Measurements from ENCODE around the gene ATF2. TPM values are rescaled to one million over a fixed set of nuclear protein-coding genes. Genes with fewer than 3 reads are reported as not detected.

ATF2 gene
- polyA plus RNA-seq, 3 donors = 17.4 to 24.0 (median 22.1) TPM

DNA sequence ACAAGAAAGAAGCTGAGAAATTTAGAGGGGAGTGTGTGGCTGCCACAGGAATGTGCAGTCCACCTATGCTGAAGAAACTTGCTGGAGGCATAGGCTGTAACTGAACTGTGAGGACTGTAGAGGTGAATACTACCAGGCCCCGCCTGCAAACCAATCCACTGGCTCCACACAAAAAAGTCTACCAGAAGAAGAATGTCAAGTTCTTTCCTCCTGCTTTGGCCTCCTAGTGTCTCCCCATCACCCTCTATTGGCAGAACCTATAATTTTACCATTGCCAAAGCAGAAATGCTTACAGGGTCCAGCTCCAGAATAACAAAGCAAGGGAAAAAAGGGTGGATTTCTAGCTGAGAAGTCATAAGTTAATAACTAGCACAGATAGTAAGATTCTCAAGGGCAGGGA, 19.4 kb upstream of the ATF2 start:
- no peak overlapping the region for H3K4me3 Mint-ChIP-seq
- Histone ChIP-seq H3K4me1 (ENCODE audit: control insufficient read depth in 1 of 2, insufficient read depth in 2 of 2, low read length in 2 of 2) (no peaks in the 10 kb centered on the region), H3K9ac (ENCODE audit: insufficient read depth, low read length, poor library complexity, severe bottlenecking) (no peak overlapping the region), H3K4me3 (replicated peaks in 1 of 3; ENCODE audit: low read depth in 2 of 3, low read length in 3 of 3) (no peak overlapping the region), H3K36me3 (replicated peaks in 1 of 2; ENCODE audit: control insufficient read depth in 1 of 2, insufficient read depth in 2 of 2, low read length in 2 of 2) (no peaks in the 10 kb centered on the region), H3K27ac (ENCODE audit: low read depth in 1 of 2, low read length in 2 of 2) (no peak overlapping the region), H4K20me1 (ENCODE audit: insufficient read depth, low read length) (no peaks in the 10 kb centered on the region), H3K9me3 (replicated peaks in 1 of 2; ENCODE audit: control insufficient read depth in 1 of 2, insufficient read depth in 1 of 2, low read length in 2 of 2) (no peaks in the 10 kb centered on the region), H2AFZ (ENCODE audit: insufficient read depth, low read depth, low read length, poor library complexity, severe bottlenecking) (no peak overlapping the region), H3K27me3 (ENCODE audit: control insufficient read depth in 2 of 2, insufficient read depth in 2 of 2, low read length in 2 of 2) (no peaks in the 10 kb centered on the region), H3K79me2 (ENCODE audit: insufficient read depth, low read length) (no peaks in the 10 kb centered on the region), H3K4me2 (replicated peaks; ENCODE audit: extremely low read depth, low read length, poor library complexity, severe bottlenecking) (no peak overlapping the region)
- peaks cover 0 to 4% (median 4%) of the 10 kb centered on the region in 3 donors for H3K27me3 Mint-ChIP-seq (ENCODE audit: low read depth in 3 of 3)
- H3K4me1 Mint-ChIP-seq = peaks cover 4% of the 10 kb centered on the region
- DNase-seq = no peak
- no CpG with 5 or more reads among the region's 1 CpG for WGBS (ENCODE audit: insufficient coverage)
- TF ChIP-seq, protein P1, sequence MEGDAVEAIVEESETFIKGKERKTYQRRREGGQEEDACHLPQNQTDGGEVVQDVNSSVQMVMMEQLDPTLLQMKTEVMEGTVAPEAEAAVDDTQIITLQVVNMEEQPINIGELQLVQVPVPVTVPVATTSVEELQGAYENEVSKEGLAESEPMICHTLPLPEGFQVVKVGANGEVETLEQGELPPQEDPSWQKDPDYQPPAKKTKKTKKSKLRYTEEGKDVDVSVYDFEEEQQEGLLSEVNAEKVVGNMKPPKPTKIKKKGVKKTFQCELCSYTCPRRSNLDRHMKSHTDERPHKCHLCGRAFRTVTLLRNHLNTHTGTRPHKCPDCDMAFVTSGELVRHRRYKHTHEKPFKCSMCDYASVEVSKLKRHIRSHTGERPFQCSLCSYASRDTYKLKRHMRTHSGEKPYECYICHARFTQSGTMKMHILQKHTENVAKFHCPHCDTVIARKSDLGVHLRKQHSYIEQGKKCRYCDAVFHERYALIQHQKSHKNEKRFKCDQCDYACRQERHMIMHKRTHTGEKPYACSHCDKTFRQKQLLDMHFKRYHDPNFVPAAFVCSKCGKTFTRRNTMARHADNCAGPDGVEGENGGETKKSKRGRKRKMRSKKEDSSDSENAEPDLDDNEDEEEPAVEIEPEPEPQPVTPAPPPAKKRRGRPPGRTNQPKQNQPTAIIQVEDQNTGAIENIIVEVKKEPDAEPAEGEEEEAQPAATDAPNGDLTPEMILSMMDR (IDR thresholded peaks at IDR 0.05) = no peak
- H3K27ac Mint-ChIP-seq = no peak overlapping the region
- intact Hi-C loops (cut with micrococcal nuclease) = no loop called here
- peaks cover 0 to 8% (median 4%) of the 10 kb centered on the region in 7 donors for H3K9me3 Mint-ChIP-seq
- no peaks in the 10 kb centered on the region for H3K36me3 Mint-ChIP-seq

DNA sequence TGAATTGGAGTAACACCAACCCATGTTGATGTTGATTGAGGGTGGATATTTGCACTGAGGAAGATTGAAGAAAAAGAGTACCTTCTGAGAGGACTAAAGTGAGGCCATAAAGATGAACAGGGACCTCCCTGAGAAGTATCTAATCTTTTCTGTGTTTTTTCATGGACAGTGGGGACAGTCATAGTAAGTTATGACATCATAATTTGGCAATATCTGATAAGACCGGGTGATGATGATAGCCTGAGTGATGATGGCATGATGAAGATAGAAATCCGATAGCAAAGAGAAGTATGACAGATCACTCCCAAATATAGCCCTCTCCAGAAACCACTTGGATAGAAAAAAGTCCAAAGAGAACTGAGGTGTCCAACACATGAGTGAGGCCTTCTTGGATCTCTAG, 15.7 kb upstream of the ATF2 start:
- Histone ChIP-seq H3K4me3 (replicated peaks in 1 of 3; ENCODE audit: low read depth in 2 of 3, low read length in 3 of 3) (no peak overlapping the region), H3K4me1 (ENCODE audit: control insufficient read depth in 1 of 2, insufficient read depth in 2 of 2, low read length in 2 of 2) (peaks cover 12 to 17% of the 10 kb centered on the region in 2 donors), H3K9me3 (replicated peaks in 1 of 2; ENCODE audit: control insufficient read depth in 1 of 2, insufficient read depth in 1 of 2, low read length in 2 of 2) (no peaks in the 10 kb centered on the region), H3K27ac (ENCODE audit: low read depth in 1 of 2, low read length in 2 of 2) (no peak overlapping the region), H2AFZ (ENCODE audit: insufficient read depth, low read depth, low read length, poor library complexity, severe bottlenecking) (no peak overlapping the region), H3K79me2 (ENCODE audit: insufficient read depth, low read length) (peaks cover 32% of the 10 kb centered on the region), H4K20me1 (ENCODE audit: insufficient read depth, low read length) (peaks cover 24% of the 10 kb centered on the region), H3K36me3 (replicated peaks in 1 of 2; ENCODE audit: control insufficient read depth in 1 of 2, insufficient read depth in 2 of 2, low read length in 2 of 2) (peaks cover 13 to 14% of the 10 kb centered on the region in 2 donors), H3K4me2 (replicated peaks; ENCODE audit: extremely low read depth, low read length, poor library complexity, severe bottlenecking) (no peak overlapping the region), H3K9ac (ENCODE audit: insufficient read depth, low read length, poor library complexity, severe bottlenecking) (no peak overlapping the region), H3K27me3 (ENCODE audit: control insufficient read depth in 2 of 2, insufficient read depth in 2 of 2, low read length in 2 of 2) (no peaks in the 10 kb centered on the region)
- Mint-ChIP-seq H3K36me3 (peaks cover 14 to 15% of the 10 kb centered on the region in 2 donors), H3K9me3 (peaks cover 0 to 4% (median 2%) of the 10 kb centered on the region in 7 donors), H3K27me3 (ENCODE audit: low read depth in 3 of 3) (peaks cover 0 to 2% (median 0%) of the 10 kb centered on the region in 3 donors), H3K4me3 (no peak overlapping the region), H3K27ac (peak overlapping the region in 1 of 7 donors; percentile 44), H3K4me1 (peaks cover 19% of the 10 kb centered on the region)
- DNase-seq = no peak
- intact Hi-C loops (cut with micrococcal nuclease) = no loop called here
- TF ChIP-seq, protein P1 (IDR thresholded peaks at IDR 0.05) = no peak
- no CpG with 5 or more reads among the region's 2 CpGs for WGBS (ENCODE audit: insufficient coverage)
